Smooth muscle cell (in vitro differentiated cells): Measurements from ENCODE around the gene HACE1. TPM values are rescaled to one million over a fixed set of nuclear protein-coding genes. Genes with fewer than 3 reads are reported as not detected.

Experiments
- DNase-seq: peaks from one replicate; lab custom pipeline; 2025; ENCODE audit not compliant: unreplicated experiment; lab: John Stamatoyannopoulos, UW
- H2AFZ ChIP-seq: fragments of 200-600 bp; sonication (generic); 2 replicates; pipeline ENCODE4 v1.6.0; 2016; ENCODE audit warnings: antibody characterized with exemption, low read depth, mild to moderate bottlenecking
- H3F3A ChIP-seq: fragments of 200-600 bp; sonication (generic); 2 replicates; pipeline ENCODE4 v1.6.0; 2017; ENCODE audit warnings: antibody characterized with exemption, low read depth
- H3K27ac ChIP-seq: fragments of 200-600 bp; sonication (generic); 2 replicates; pipeline ENCODE4 v1.5.1; 2016; ENCODE audit warnings: low read depth, mild to moderate bottlenecking
- H3K27me3 ChIP-seq: fragments of 200-600 bp; sonication (generic); 2 replicates; pipeline ENCODE4 v1.6.1; 2016; ENCODE audit warnings: low read depth, mild to moderate bottlenecking
- H3K36me3 ChIP-seq: fragments of 200-600 bp; sonication (generic); 2 replicates; pipeline ENCODE4 v1.5.1; 2016; ENCODE audit warnings: low read depth
- H3K4me1 ChIP-seq: fragments of 200-600 bp; sonication (generic); 2 replicates; pipeline ENCODE4 v1.5.1; 2016; ENCODE audit warnings: low read depth
- H3K4me2 ChIP-seq: fragments of 200-600 bp; sonication (generic); 2 replicates; pipeline ENCODE4 v1.6.0; 2016; ENCODE audit warnings: mild to moderate bottlenecking
- H3K4me3 ChIP-seq: fragments of 200-600 bp; sonication (generic); 2 replicates; pipeline ENCODE4 v1.5.1; 2016; ENCODE audit warnings: mild to moderate bottlenecking
- H3K79me2 ChIP-seq: fragments of 200-600 bp; sonication (generic); 2 replicates; pipeline ENCODE4 v1.6.0; 2016; ENCODE audit warnings: low read depth, mild to moderate bottlenecking
- H3K9ac ChIP-seq: fragments of 200-600 bp; sonication (generic); 2 replicates; pipeline ENCODE4 v1.6.0; 2016; ENCODE audit warnings: low read depth
- H3K9me3 ChIP-seq: fragments of 200-600 bp; sonication (generic); replicated peaks from 2 replicates; pipeline ENCODE4 v1.5.1; 2016; ENCODE audit warnings: low read depth
- H4K20me1 ChIP-seq: fragments of 200-600 bp; sonication (generic); 2 replicates; pipeline ENCODE4 v1.6.0; 2016; ENCODE audit warnings: low read depth
- CTCF ChIP-seq: fragments of 200-600 bp; sonication (generic); IDR thresholded peaks from 2 replicates; pipeline ENCODE4 v1.5.1; 2017; ENCODE audit warnings: borderline replicate concordance, mild to moderate bottlenecking, antibody characterized with exemption; ENCODE audit not compliant: insufficient read depth, poor library complexity, severe bottlenecking
- WGBS: methylation state at CpG from one replicate; pipeline ENCODE4 v1.1.7; 2016; ENCODE audit warnings: low lambda C conversion rate; 5-methylcytosine and 5-hydroxymethylcytosine counted together
- polyA plus RNA-seq: library from polyadenylated mRNA; unstranded; fragments of >200 nt; fragmentation: Nextera tagmentation; extraction: Ambion mirVana; gene quantifications from 2 replicates; pipeline ENCODE4 v1.2.1, GENCODE V29; 2016
- total RNA-seq: library from RNA; depleted of rRNA; stranded (reverse); fragments of >200 nt; gene quantifications from 2 replicates; pipeline ENCODE4 v1.2.3, GENCODE V29; 2014

HACE1 gene
- total and polyA plus RNA-seq, 2 experiments from 2014 or later: 7.1 to 21.7 TPM

GRCh38 chr6:104705095-104705707, 154.5 kb downstream of the HACE1 start:
- no peak for TF ChIP-seq CTCF
- H3K4me1 ChIP-seq: peaks cover 15% of the 10 kb centered on the region
- no peaks in the 10 kb centered on the region for H3K36me3 ChIP-seq
- no peaks in the 10 kb centered on the region for H4K20me1 ChIP-seq
- no peaks in the 10 kb centered on the region for H3K9me3 ChIP-seq
- no peaks in the 10 kb centered on the region for H3F3A ChIP-seq
- no peaks in the 10 kb centered on the region for H3K27me3 ChIP-seq
- DNase-seq: no peak
- H3K4me3 ChIP-seq: no peak overlapping the region
- peak overlapping the region; percentile 22 for H3K9ac ChIP-seq
- H2AFZ ChIP-seq: no peak overlapping the region
- peak overlapping the region; percentile 66 for H3K27ac ChIP-seq
- H3K4me2 ChIP-seq: peak overlapping the region; percentile 66
- no peaks in the 10 kb centered on the region for H3K79me2 ChIP-seq
- WGBS: 24% methylated on average over 8 of the region's 8 CpGs

- Histone ChIP-seq H3K9ac (no peak overlapping the region), H3K27me3 (no peaks in the 10 kb centered on the region), H3K4me1 (peaks cover 15% of the 10 kb centered on the region), H3K9me3 (no peaks in the 10 kb centered on the region), H3K4me2 (peak overlapping the region; percentile 66), H3K27ac (peak overlapping the region; percentile 66), H3K79me2 (no peaks in the 10 kb centered on the region), H3F3A (no peaks in the 10 kb centered on the region), H2AFZ (no peak overlapping the region), H3K36me3 (no peaks in the 10 kb centered on the region), H3K4me3 (no peak overlapping the region), H4K20me1 (no peaks in the 10 kb centered on the region)
- no peak for TF ChIP-seq CTCF
- WGBS: 78% methylated on average over 3 of the region's 3 CpGs
- no peak for DNase-seq
Measured at GRCh38 chr6:104704191-104704590, 155.5 kb downstream of the HACE1 start.

GRCh38 chr6:104702126-104702841, 157.4 kb downstream of the HACE1 start:
- no peaks in the 10 kb centered on the region for H3K36me3 ChIP-seq
- H3K9me3 ChIP-seq: no peaks in the 10 kb centered on the region
- WGBS: 29% methylated on average over 5 of the region's 5 CpGs
- H3K4me2 ChIP-seq: no peak overlapping the region
- H3K27me3 ChIP-seq: no peaks in the 10 kb centered on the region
- no peaks in the 10 kb centered on the region for H4K20me1 ChIP-seq
- no peak overlapping the region for H3K4me3 ChIP-seq
- H3K9ac ChIP-seq: no peak overlapping the region
- no peaks in the 10 kb centered on the region for H3F3A ChIP-seq
- no peak for TF ChIP-seq CTCF
- H3K79me2 ChIP-seq: no peaks in the 10 kb centered on the region
- H3K4me1 ChIP-seq: peaks cover 15% of the 10 kb centered on the region
- no peak overlapping the region for H2AFZ ChIP-seq
- H3K27ac ChIP-seq: no peak overlapping the region
- DNase-seq: no peak
